COLO668 (cell line): ENCODE measurements around the gene IMMP1L.

Source experiments
- DNase-seq: peaks from one replicate; lab custom pipeline; 2025; ENCODE audit not compliant: unreplicated experiment; lab: John Stamatoyannopoulos, UW

The IMMP1L gene

DNA sequence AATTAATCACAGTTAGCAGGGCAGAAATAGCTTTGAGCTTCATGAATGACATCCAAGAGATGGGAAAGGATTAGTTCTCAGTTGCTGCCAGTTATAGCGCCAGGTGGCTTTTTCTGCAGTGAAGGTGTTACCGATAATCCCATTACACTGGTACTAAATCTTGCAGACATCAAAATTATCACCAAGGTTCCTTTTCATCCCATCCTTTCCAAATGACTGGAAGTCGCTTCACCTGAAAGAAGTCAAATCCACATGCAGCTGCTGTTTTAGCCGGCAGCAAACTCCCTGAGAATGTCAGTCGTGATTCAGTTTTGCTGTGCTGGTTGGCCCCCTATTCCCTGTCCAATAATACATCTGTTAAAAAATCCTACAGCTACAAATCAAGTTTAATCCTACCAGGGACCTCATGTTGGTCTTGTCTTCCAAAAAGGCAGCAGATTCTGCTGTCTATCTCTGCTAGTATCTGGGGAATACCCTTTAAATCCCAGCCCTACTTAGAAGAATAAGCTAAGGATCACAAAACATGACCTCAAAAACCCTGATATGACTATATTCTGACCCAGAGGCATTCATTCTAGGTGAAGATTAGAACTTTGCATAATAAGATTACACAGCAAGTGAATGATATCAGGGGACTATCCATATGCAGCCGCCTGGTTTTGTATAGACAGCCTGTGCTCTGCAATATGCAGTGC lies 31.7 kb downstream of the IMMP1L start:
- no peak for DNase-seq

DNA sequence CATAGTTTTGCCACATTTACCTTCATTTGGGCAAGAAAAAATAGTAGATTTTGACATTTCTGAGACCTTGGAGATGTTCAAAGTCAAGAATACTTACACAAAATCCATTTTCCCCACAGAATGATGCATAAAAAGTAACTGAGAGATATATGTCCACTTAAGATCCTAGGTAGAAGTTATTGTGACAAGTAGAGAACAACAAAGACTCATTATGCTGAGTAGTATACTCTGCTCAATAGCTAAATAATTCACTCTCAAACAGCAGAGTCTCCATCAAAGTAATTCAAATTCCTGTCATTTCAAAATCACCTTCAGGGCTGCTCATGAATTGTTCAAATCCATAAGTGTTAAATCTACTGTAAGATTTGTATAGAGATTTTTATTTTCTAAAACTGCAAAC lies 35.3 kb downstream of the IMMP1L start:
- no peak for DNase-seq

DNA sequence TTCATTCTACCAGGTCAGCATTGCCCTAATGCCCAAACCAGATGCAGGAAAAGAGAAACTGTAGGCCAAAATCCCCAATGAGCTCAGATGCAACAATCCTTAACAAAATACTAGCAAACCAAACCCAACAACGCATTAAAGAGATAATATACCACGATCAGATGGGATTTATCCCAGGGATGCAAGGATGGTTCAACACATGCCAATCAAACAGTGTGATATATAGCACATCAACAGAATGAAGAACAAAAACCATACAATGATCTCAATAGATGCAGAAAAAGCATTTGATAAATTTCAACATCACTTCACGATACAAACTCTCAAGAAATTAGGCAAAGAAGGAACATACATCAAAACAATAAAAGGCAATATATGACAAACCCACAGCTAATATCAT lies 45.0 kb downstream of the IMMP1L start:
- no peak for DNase-seq

DNA sequence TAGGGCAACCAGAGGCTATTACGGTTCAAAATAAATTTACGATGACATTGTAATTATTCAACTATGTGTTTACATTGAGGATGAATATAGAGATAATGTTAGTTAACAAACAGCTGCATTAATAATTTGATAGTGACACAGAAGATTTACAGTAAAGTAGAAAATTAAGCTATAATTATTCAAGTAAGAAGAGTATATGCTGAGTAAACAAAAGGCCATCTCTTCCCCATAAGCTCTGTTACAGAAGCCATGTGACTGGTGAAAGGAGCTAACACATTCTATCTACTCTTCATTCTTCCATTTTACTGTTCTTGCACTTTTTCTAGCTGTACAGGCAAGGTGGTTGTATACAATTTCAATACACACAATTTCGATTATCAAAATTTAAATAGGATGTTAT lies 54.2 kb downstream of the IMMP1L start:
- no peak for DNase-seq

DNA sequence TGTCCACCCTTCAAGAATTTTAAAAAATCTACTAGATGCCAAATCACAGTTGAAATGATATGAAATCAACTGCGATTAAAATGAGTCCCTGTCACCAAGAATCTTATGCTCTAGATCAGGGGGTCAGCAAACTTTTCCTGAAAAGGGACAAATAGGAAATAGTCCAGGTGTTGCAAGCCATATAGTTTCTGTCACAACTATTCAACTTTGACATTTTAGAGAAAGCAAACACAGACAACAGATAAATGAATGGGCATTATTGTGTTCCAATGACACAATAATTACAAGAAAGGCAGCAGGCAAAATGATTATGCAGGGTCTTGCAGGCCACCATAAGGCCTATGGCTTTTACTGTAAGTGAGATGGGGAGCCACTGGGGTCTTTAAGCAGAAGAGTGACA lies 58.6 kb downstream of the IMMP1L start:
- no peak for DNase-seq

DNA sequence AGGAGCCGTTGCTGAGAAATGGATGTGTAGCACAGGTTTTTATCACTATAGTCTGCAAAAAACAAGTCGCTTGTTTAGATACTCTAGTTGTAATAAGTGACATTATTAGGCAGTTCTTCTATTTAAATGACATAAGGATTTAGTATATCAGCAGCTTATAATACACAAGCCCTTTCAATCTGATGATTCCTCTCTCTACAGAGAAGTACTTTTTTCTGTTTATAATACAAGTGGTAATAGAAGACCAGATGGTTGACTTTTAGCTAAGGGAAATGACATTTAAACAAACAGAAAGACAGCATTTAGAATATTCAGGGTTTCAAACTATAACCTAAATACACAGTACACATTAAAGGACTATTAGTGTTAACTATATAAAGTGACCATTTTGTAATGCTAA lies 60.4 kb downstream of the IMMP1L start:
- no peak for DNase-seq

DNA sequence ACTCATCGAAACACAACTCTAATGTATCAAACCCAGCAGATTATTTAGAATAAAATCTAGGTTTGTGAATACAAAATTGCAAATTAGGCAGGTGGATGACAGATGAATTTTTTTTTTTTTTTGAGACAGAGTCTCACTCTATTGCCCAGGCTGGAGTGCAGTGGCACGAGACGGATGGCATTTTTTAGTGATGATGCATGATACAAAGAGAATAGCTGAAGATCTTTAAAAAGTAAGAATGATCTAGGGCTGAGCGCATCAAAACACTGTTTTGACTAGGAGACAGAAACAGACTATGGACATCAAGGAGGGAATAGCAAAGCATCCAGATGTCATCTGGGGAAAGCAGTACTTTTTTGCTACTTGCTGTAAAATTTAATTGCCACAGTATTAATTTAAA lies 63.8 kb downstream of the IMMP1L start:
- DNase-seq: no peak

DNA sequence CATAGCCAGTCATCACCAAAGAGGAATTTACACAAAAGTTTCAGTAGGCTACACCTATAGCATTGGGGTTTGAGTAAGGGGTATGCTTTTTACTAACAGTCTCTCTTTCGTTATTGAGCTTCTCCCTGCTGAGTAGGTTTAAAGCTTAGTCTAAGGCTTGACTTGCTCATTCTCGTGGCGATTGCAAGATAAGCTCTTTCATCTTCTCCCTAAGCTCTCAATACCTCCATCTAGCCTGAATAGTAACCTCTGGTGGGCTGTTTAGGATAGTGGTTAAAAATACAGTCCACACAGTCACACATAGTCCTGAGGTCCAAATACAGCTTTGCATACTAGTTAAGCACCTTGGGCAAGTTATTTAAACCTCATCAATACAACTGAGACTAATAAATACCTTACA lies 65.6 kb downstream of the IMMP1L start:
- no peak for DNase-seq

DNA sequence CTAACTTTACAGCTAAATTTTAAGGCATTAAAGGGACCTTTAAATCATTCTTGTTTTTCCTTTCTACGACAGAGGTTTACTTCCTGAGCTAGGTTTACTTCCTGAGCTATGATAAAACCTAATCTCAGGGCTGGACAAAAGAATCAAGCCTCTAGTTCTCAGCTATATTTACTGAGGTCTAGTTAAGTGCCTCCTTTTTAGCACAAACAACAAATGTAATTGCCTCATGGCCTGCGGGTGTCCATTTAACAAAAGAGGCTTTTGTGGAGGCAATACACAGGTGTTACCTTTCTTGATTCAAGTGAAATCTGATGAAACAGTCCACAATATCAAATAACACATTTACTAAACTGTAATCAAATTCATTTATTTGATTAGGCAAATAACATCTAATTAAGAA lies 67.3 kb downstream of the IMMP1L start:
- DNase-seq: peak; percentile 79

DNA sequence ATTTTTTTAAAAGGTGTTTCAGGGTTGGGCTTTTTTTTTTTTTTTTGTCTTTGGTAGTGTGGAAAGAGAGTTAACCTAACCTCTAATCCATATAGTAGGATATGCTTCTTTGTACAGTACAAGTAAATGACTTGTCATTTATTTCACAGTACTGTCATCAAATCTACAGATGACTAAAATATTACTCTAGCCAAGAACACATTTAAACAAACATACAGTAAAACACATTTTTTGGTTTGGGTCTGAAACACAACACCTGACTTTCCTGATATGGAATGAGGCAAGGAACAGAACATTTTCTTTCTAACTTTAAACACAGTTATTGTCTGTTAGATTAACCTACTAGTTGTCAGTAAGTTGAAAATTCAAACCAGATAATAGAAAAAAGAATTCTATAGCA lies 68.1 kb downstream of the IMMP1L start:
- no peak for DNase-seq

DNA sequence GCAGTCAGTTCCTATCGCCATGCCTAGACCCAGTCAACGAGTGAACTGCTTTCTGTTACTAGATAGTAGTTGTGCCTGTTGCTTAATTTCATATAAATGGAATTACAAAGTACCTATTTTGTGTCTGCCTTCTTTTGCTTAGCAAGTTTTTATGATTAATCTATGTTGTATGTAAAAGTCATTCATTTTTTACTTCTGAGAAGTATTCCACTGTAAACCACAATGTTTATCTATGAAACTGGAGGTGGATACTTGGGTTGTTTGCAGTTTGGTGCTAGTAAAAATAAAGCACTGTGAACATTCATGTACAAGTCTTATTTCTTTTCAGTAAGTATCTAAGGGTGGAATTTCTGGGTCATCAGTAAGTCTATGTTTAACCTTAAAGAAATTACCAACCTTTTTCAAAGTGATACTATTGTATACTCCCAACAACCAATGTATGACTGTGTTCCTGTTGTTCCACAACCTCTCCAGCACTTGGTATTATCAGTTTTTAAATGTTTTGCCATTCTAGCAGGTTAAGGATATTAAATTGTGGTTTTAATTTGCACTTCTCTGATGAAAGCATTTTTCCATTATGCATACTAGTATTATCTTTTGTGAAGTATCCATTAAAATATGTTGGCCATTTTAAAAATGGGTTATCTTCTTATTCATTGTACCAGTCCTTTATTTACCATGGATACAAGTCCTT lies 71.5 kb downstream of the IMMP1L start:
- no peak for DNase-seq

DNA sequence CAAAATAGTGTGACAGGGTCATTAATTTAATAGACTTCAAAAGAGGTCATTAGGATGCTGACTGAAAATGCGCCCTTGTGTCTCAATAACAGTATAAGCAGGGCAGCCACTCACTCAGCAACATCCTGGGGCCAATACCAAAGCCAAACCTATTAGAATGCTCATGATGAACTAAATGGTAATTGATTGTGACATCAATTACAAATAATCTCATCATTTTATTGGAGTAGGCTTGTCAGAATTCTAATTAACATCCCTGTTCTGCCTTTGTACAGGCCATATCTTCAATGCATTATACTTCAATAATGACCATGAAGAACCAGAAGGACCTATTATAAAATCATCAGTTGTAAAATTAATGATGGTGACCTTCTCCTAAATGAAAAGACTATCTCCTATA lies 75.6 kb downstream of the IMMP1L start:
- no peak for DNase-seq

DNA sequence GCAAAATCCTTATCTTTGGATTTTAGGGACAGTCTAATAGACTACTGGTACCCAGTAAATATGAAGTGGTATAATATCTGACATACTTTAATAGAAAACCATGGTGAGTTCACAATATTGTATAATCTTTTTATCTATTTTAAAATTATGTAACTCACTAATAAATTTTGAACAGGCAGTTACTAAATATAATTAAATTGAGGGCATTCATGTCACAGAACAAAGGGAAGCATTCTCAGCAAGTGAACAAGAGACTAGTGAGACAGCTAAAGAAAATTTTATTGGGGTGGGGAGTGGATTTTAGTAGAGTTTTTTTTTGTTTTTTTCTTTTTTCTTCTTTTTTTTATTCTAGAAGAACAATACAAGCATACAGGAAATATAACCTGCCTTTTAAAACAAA lies 84.8 kb downstream of the IMMP1L start:
- DNase-seq: no peak

DNA sequence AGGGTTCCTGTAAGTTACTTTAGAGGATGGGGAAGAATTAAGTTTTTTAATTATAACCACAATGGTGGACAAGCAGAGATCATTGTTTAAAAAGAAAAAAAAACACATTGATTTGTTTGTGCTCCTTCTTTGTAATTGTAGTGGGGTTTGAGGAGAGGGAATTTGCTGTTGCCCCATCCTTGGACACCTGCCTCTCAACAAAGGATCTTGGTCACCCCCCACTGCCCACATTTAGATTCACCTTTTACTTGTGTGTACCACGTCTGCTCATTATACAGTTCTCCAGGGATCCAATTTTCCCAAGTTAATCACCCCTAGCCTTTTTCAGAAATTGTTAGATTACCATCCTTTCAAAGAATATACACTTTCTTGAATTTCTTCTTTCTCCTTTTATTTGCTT lies 86.7 kb downstream of the IMMP1L start:
- peak; percentile 7 for DNase-seq

DNA sequence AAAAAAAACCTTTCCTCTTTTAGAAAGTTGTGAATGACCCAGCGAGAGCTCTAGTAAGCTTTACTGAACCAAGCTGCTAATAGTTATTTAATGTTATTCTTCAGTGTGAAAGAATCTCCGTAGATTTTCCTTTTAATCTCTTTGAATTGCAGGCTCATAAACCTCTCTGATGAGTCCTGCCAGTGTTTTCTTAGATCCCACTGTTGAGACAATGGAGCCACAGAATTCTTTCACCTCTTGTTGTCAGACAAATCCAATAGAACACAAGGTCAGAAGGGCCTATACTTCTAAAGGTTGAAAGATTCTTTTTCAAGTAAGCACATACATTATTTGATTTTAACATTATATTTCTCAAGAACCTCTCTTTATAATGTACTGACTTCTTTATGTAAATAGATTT lies 87.6 kb downstream of the IMMP1L start:
- no peak for DNase-seq

DNA sequence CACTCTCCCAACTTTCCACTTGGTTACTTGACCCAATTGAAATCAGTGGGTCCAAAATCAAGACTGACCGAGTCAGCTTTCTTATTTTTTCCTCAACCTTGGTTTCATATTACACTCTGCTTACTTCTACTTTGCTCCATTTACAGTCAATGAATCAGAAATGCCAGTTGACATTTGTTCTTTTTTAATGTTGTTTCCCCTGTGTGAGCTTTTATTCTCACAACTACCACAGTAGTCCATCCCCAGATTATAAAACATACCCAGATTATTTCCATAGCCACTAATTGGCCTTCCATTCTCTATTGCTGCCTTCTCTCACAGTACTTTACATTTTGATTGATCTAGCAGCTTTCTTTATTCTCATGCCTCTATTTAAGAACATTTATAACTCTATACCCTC lies 89.8 kb downstream of the IMMP1L start:
- no peak for DNase-seq

DNA sequence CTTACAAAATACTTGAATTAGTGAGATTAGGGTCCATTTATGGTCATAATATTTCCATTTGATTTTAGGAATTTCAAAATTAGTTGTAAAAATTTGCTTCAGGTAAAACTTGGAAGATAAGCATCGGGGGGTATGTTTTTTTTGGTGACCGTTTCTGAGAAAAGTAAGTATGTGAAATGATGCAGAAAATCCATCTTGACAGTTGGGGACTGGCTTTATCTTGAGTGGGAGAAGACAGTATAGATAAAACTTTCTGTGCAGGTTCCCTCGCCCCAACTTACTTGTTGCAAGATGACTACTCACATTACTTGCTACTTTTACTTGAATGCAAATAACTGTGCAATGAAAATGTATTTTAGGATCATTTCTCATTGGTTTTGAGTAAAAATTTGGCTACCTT lies 90.3 kb downstream of the IMMP1L start:
- no peak for DNase-seq

DNA sequence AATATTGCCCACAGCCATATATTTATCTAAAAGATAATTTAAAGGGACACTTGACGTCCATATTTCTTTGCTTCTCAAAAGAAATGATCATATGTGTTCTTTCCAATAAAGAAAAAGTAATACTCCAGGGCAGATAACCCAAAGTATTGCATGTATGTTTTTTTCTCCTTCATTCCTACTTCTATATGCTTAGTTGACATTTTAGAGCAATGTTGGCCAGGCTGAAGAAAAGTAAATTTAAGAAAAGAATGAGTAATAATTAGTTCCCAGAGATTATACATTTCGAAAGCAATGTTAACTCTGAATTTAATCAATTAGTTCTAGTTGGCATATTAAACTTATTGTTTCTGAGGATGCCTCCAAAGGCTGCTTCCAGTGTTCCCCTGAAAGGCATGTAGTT lies 91.6 kb downstream of the IMMP1L start:
- DNase-seq: no peak

DNA sequence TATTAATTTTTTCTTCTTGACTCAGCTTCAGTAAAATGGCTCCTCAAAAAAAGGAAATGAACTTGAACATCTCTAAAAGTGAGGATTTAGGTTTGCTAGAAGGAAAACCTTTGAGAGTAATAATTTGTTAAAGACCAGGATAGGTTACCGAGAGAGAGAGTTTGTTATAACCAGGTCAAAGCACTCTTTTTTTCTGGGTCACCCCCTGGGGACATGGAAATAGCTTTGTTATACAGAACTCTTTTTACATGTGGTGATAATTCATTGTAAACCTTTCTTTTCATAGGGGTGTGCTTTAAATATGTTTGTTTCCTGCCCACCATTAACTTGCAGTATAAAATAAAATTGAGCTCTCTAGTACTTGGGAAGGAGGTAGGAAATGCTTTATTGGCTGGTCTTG lies 92.1 kb downstream of the IMMP1L start:
- no peak for DNase-seq

DNA sequence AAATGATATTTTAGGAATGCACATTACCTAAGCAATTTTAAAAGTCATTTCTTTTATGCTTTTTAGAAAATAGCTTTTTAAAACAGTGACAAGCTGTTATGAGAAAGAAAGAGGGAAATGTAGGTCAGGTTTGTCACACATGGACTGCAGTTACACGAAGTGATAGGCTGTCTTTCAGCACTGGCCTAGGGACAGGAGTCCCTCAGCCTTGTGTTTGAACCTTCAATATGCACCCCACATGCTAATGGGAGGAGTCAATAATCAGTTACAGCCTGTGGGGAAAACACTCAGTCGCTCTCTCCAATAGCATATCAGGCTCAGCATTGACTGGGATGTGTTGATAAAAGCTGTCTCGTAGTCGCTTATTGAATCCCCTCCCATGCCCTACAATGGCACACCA lies 94.0 kb downstream of the IMMP1L start:
- no peak for DNase-seq

DNA sequence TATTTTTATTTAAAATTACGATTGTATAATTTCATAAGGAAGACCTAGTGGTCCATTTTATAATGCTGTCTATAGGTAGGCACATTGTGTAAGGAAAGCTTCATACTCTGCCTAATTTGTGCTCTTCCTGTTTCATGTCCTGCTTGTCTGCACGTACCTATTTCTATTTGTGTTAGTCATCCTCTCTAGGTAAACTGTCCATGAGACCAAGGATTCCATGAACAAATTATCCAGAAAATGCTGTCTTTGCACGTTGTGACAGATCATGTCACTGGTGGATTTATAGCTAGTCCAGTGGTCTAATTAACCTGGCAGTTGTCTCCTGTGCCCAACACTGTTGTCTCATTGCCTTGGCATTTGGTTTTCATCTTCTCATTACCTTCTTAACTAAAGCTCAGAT lies 95.1 kb downstream of the IMMP1L start:
- no peak for DNase-seq

DNA sequence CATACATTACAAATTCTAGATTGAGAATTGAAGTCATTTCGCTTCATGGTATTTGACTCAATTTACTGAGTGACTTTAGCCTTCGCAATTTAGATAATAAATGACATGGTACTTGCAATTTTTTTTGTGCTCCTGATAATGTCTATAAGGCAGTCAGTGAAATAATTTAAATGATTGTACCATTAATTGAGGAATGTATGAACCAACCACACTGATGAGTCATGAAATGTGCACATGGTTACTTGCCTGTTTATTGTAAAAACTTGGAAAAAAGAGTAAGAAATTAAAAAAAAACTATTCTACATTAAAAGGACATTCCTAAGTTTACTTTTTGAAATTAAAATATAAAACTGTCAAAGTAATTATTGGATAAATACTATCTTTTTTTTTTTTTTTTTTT lies 96.5 kb downstream of the IMMP1L start:
- DNase-seq: no peak

DNA sequence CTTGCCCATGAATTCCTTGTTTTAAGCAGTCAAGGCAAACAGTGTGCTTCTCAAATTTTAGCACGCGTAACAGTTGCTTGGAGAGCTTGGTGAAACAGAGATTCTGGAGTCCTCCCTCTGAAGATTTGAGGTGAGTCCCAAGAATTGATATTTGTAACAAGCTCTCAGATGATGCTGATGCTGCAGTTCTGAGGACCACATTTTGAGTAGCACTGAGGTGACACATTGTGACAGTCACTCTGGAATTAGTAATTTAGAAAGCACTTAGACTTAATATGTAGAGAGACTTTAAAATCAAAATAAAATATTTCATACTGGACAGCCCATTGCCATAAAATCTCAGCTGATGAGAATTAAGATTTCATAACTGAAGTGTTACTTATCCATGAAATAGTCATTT lies 101.2 kb downstream of the IMMP1L start:
- no peak for DNase-seq
